H9 (cell line): Measurements from ENCODE around the gene PKNOX2. TPM values are rescaled to one million over a fixed set of nuclear protein-coding genes. Genes with fewer than 3 reads are reported as not detected.

ENCODE experiments used
- DNase-seq: peaks from one replicate; pipeline ENCODE4 v3.0.0-alpha.2; 2017
- H2AFZ ChIP-seq: one replicate; pipeline ENCODE4 v1.6.1; 2013; ENCODE audit warnings: mild to moderate bottlenecking, low read length, control low read depth, moderate library complexity
- H2AK5ac ChIP-seq: 2 replicates; pipeline ENCODE4 v1.6.1; 2013; ENCODE audit warnings: low read length, control low read depth, mixed read lengths; ENCODE audit not compliant: insufficient read length
- H2BK120ac ChIP-seq: one replicate; pipeline ENCODE4 v1.6.1; 2013; ENCODE audit warnings: low read depth, mild to moderate bottlenecking, low read length, control low read depth, inconsistent platforms; ENCODE audit not compliant: poor library complexity, severe bottlenecking
- H2BK12ac ChIP-seq: 2 replicates; pipeline ENCODE4 v1.6.1; 2013; ENCODE audit warnings: low read length, control low read depth, mixed read lengths, low read depth; ENCODE audit not compliant: insufficient read length
- H2BK15ac ChIP-seq: 2 replicates; pipeline ENCODE4 v1.6.1; 2013; ENCODE audit warnings: low read depth, low read length, control low read depth
- H2BK20ac ChIP-seq: one replicate; pipeline ENCODE4 v1.6.1; 2013; ENCODE audit warnings: low read depth, mild to moderate bottlenecking, low read length, control low read depth, inconsistent platforms; ENCODE audit not compliant: poor library complexity, severe bottlenecking
- H2BK5ac ChIP-seq: 2 replicates; pipeline ENCODE4 v1.6.1; 2013; ENCODE audit warnings: low read length, control low read depth, mixed read lengths; ENCODE audit not compliant: insufficient read length
- H3K14ac ChIP-seq: 2 replicates; pipeline ENCODE4 v1.6.1; 2013; ENCODE audit warnings: low read length, control low read depth; ENCODE audit not compliant: insufficient read depth
- H3K18ac ChIP-seq: 2 replicates; pipeline ENCODE4 v1.6.1; 2013; ENCODE audit warnings: low read depth, mild to moderate bottlenecking, mixed read lengths, low read length, control low read depth; ENCODE audit not compliant: insufficient read length
- H3K23ac ChIP-seq: 2 replicates; pipeline ENCODE4 v1.6.1; 2013; ENCODE audit warnings: low read length, control low read depth, mixed read lengths, low read depth; ENCODE audit not compliant: insufficient read length
- H3K23me2 ChIP-seq: 2 replicates; pipeline ENCODE4 v1.6.1; 2013; ENCODE audit warnings: low read depth, mild to moderate bottlenecking, mixed read lengths, low read length, control low read depth; ENCODE audit not compliant: insufficient read length, poor library complexity, severe bottlenecking
- H3K27ac ChIP-seq: 2 replicates; pipeline ENCODE4 v1.5.1; 2013; ENCODE audit warnings: low read length, control low read depth, mixed read lengths, low read depth; ENCODE audit not compliant: insufficient read length
- H3K27me3 ChIP-seq: 2 replicates; pipeline ENCODE4 v1.6.1; 2013; ENCODE audit warnings: low read length, control low read depth, inconsistent platforms; ENCODE audit not compliant: insufficient read depth
- H3K4ac ChIP-seq: 2 replicates; pipeline ENCODE4 v1.6.1; 2013; ENCODE audit warnings: low read depth, mild to moderate bottlenecking, control low read depth, inconsistent platforms, low read length, moderate library complexity
- H3K4me1 ChIP-seq: 2 replicates; pipeline ENCODE4 v1.6.1; 2013; ENCODE audit warnings: low read length, control low read depth, inconsistent platforms; ENCODE audit not compliant: insufficient read depth
- H3K4me2 ChIP-seq: 2 replicates; pipeline ENCODE4 v1.6.1; 2013; ENCODE audit warnings: low read length, control low read depth, mixed read lengths; ENCODE audit not compliant: insufficient read length, insufficient read depth
- H3K56ac ChIP-seq: 2 replicates; pipeline ENCODE4 v1.6.1; 2013; ENCODE audit warnings: low read depth, mild to moderate bottlenecking, mixed read lengths, low read length, control low read depth; ENCODE audit not compliant: insufficient read length
- H3K79me1 ChIP-seq: 2 replicates; pipeline ENCODE4 v1.6.1; 2013; ENCODE audit warnings: low read depth, mild to moderate bottlenecking, moderate library complexity, low read length, control low read depth, inconsistent platforms; ENCODE audit not compliant: insufficient read depth, poor library complexity, severe bottlenecking
- H3K79me2 ChIP-seq: 2 replicates; pipeline ENCODE4 v1.6.1; 2013; ENCODE audit warnings: low read length, control low read depth, inconsistent platforms; ENCODE audit not compliant: insufficient read depth
- H3K9ac ChIP-seq: 2 replicates; pipeline ENCODE4 v1.6.1; 2013; ENCODE audit warnings: low read length, control low read depth, mixed read lengths; ENCODE audit not compliant: insufficient read length; ENCODE audit errors: extremely low read depth
- H3K9me3 ChIP-seq: one replicate; pipeline ENCODE4 v1.6.1; 2013; ENCODE audit warnings: low read depth, low read length, inconsistent platforms; ENCODE audit not compliant: control insufficient read depth
- H3T11ph ChIP-seq: one replicate; pipeline ENCODE4 v1.6.1; 2013; ENCODE audit warnings: mild to moderate bottlenecking, low read length, control low read depth, inconsistent platforms
- H4K20me1 ChIP-seq: one replicate; pipeline ENCODE4 v1.6.1; 2013; ENCODE audit not compliant: control insufficient read depth, insufficient read length, insufficient read depth
- H4K5ac ChIP-seq: 2 replicates; pipeline ENCODE4 v1.6.1; 2013; ENCODE audit warnings: low read depth, mild to moderate bottlenecking, mixed read lengths, low read length, control low read depth; ENCODE audit not compliant: insufficient read length
- H4K8ac ChIP-seq: replicated peaks from 2 replicates; pipeline ENCODE4 v1.6.1; 2013; ENCODE audit warnings: low read length, control low read depth, mixed read lengths, low read depth; ENCODE audit not compliant: insufficient read length
- H4K91ac ChIP-seq: 2 replicates; pipeline ENCODE4 v1.6.1; 2013; ENCODE audit warnings: low read depth, mild to moderate bottlenecking, moderate library complexity, mixed read lengths, low read length, control low read depth; ENCODE audit not compliant: insufficient read length
- H3K27ac Mint-ChIP-seq, 3 experiments: 2 replicates in 2 of 3; 3 replicates in 1 of 3; pipeline ENCODE4 v1.8.0; 2020 to 2021; ENCODE audit warnings: mixed read lengths in 3 of 3, mild to moderate bottlenecking in 1 of 3, moderate library complexity in 1 of 3
- H3K27me3 Mint-ChIP-seq: 2 replicates; pipeline ENCODE4 v1.8.0; 2021; ENCODE audit warnings: low read depth, mild to moderate bottlenecking, moderate library complexity, mixed read lengths
- H3K36me3 Mint-ChIP-seq, 3 experiments: 2 replicates in 2 of 3; 3 replicates in 1 of 3; pipeline ENCODE4 v1.8.0; 2020 to 2021; ENCODE audit warnings: low read depth in 3 of 3, mixed read lengths in 3 of 3; ENCODE audit not compliant: insufficient read depth in 1 of 3
- H3K4me1 Mint-ChIP-seq, 2 experiments: 2 replicates each; pipeline ENCODE4 v1.8.0; 2020; ENCODE audit warnings: mixed read lengths in 2 of 2
- H3K4me3 Mint-ChIP-seq, 2 experiments: 2 replicates in 1 of 2; 3 replicates in 1 of 2; pipeline ENCODE4 v1.8.0; 2020 to 2021; ENCODE audit warnings: mild to moderate bottlenecking in 2 of 2, mixed read lengths in 2 of 2, moderate library complexity in 1 of 2
- H3K9me3 Mint-ChIP-seq, 2 experiments: 2 replicates in 1 of 2; 3 replicates in 1 of 2; pipeline ENCODE4 v1.8.0; 2020; ENCODE audit warnings: mild to moderate bottlenecking in 2 of 2, mixed read lengths in 2 of 2, moderate library complexity in 1 of 2
- WGBS: extraction: QIAGEN DNeasy Blood & Tissue Kit; methylation state at CpG from one replicate; pipeline ENCODE4 v1.1.7; 2013; ENCODE audit warnings: missing lambda C conversion rate, low lambda C conversion rate, mixed read lengths; ENCODE audit not compliant: insufficient read length; ENCODE audit errors: extremely low coverage; 5-methylcytosine and 5-hydroxymethylcytosine counted together
- total RNA-seq: library from RNA; stranded (reverse); gene quantifications from 2 replicates; pipeline ENCODE4 v1.2.1, GENCODE V29; 2021
- TF ChIP-seq, protein P1 (sequence below): fragments of 200-600 bp; sonication (generic); conservative IDR thresholded peaks from 3 replicates; pipeline ENCODE4 v1.8.0; 2021; ENCODE audit warnings: antibody characterized with exemption, mild to moderate bottlenecking

The PKNOX2 gene
- total RNA-seq, 1 experiment from 2014 or later: 1.3 TPM

DNA sequence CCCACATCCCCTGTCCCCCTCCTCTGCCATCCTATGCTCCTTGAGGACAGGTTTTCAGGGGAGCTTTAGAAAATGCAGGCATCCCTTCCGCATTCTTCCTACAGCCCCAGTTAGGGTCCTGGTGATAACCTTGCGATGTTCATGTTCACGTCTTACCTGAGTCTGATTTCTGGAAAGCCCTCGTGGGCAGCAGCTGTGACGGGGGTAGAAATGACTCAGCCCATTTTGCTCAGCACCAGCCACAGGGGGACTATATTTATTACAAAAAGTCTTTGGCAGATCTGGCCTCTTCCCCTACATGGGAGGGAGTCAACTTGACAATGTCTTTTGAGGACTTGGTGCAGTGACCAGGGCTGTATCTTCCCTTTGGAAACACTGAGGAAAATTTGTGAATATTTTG lies 12.3 kb downstream of the PKNOX2 start:
- H2BK20ac ChIP-seq: no peak overlapping the region
- no peak overlapping the region for H3K4ac ChIP-seq
- no peaks in the 10 kb centered on the region for H3K23me2 ChIP-seq
- no peak overlapping the region for H3K4me3 Mint-ChIP-seq
- H2BK15ac ChIP-seq: no peak overlapping the region
- H3K4me1 Mint-ChIP-seq: peaks cover 45 to 58% of the 10 kb centered on the region in 2 experiments
- no peak for DNase-seq
- H3K79me1 ChIP-seq: no peaks in the 10 kb centered on the region
- no peaks in the 10 kb centered on the region for H4K20me1 ChIP-seq
- peaks cover 2% of the 10 kb centered on the region; the same call in 1 of the 2 replicates for H3K4me1 ChIP-seq
- H2AK5ac ChIP-seq: no peak overlapping the region
- H3T11ph ChIP-seq: no peak overlapping the region
- no peak overlapping the region for H2BK5ac ChIP-seq
- no peak overlapping the region for H4K91ac ChIP-seq
- H4K5ac ChIP-seq: no peak overlapping the region
- H2BK12ac ChIP-seq: no peak overlapping the region
- H3K27me3 ChIP-seq: no peaks in the 10 kb centered on the region; the same call in 1 of the 2 replicates
- H4K8ac ChIP-seq: no peak overlapping the region
- no peak overlapping the region for H3K4me2 ChIP-seq
- H3K18ac ChIP-seq: no peak overlapping the region
- no peak overlapping the region for H2BK120ac ChIP-seq
- no peaks in the 10 kb centered on the region for H3K36me3 Mint-ChIP-seq
- H3K23ac ChIP-seq: no peak overlapping the region
- H3K14ac ChIP-seq: no peak overlapping the region
- H2AFZ ChIP-seq: no peak overlapping the region
- WGBS: no CpG with 5 or more reads among the region's 5 CpGs
- H3K27ac Mint-ChIP-seq: no peak overlapping the region
- H3K56ac ChIP-seq: no peak overlapping the region
- no peaks in the 10 kb centered on the region for H3K9me3 ChIP-seq
- H3K27me3 Mint-ChIP-seq: peaks cover 61% of the 10 kb centered on the region
- TF ChIP-seq, protein P1, sequence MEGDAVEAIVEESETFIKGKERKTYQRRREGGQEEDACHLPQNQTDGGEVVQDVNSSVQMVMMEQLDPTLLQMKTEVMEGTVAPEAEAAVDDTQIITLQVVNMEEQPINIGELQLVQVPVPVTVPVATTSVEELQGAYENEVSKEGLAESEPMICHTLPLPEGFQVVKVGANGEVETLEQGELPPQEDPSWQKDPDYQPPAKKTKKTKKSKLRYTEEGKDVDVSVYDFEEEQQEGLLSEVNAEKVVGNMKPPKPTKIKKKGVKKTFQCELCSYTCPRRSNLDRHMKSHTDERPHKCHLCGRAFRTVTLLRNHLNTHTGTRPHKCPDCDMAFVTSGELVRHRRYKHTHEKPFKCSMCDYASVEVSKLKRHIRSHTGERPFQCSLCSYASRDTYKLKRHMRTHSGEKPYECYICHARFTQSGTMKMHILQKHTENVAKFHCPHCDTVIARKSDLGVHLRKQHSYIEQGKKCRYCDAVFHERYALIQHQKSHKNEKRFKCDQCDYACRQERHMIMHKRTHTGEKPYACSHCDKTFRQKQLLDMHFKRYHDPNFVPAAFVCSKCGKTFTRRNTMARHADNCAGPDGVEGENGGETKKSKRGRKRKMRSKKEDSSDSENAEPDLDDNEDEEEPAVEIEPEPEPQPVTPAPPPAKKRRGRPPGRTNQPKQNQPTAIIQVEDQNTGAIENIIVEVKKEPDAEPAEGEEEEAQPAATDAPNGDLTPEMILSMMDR: no peak
- H3K79me2 ChIP-seq: no peaks in the 10 kb centered on the region
- H3K9me3 Mint-ChIP-seq: no peaks in the 10 kb centered on the region
- no peak overlapping the region for H3K27ac ChIP-seq
- H3K9ac ChIP-seq: no peak overlapping the region
